H1 (cell line): Measurements from ENCODE around the gene ATXN7L3B. TPM values are rescaled to one million over a fixed set of nuclear protein-coding genes. Genes with fewer than 3 reads are reported as not detected.
"Not testable (repeated sequence)": the region's sequence is repeated elsewhere in the genome, so short reads cannot be mapped to it uniquely, and the experiment has no call there.

Experiments used
- CTCF ChIA-PET: fragments of 300-600 bp; sonication (Branson Sonifier 250); formaldehyde crosslinking; loops from one replicate; lab custom pipeline; 2021; ENCODE audit not compliant: partially characterized antibody; lab: Charles Lee
- POLR2A ChIA-PET: fragments of 300-600 bp; sonication (Branson Sonifier 250); formaldehyde crosslinking; loops from one replicate; lab custom pipeline; 2021; ENCODE audit warnings: inconsistent platforms; ENCODE audit not compliant: partially characterized antibody; lab: Charles Lee
- DNase-seq, 2 experiments: peaks; one replicate each; pipeline versions ENCODE4 v3.0.0 to v3.0.0-alpha.2; 2010 to 2022; ENCODE audit warnings: low spot score in 2 of 2, low read depth in 1 of 2, mixed read lengths in 1 of 2
- FAIRE-seq: peaks from 2 replicates; lab custom pipeline; 2011; peaks lifted over from hg19 to GRCh38; lab: Jason Lieb, UNC
- H2AFZ ChIP-seq: 2 replicates; pipeline ENCODE4 v1.8.1; 2012; ENCODE audit warnings: low read length, inconsistent platforms
- H2AK5ac ChIP-seq: 2 replicates; pipeline ENCODE4 v1.6.1; 2013; ENCODE audit warnings: low read depth, low read length
- H2BK120ac ChIP-seq: replicated peaks from 2 replicates; pipeline ENCODE3; 2013; ENCODE audit warnings: low read depth, low read length, inconsistent platforms
- H2BK12ac ChIP-seq: 2 replicates; pipeline ENCODE4 v1.6.1; 2013; ENCODE audit warnings: low read depth, low read length
- H2BK15ac ChIP-seq: 2 replicates; pipeline ENCODE4 v1.6.1; 2013; ENCODE audit warnings: low read length
- H2BK20ac ChIP-seq: 2 replicates; pipeline ENCODE4 v1.6.1; 2013; ENCODE audit warnings: low read length
- H2BK5ac ChIP-seq: 2 replicates; pipeline ENCODE4 v1.6.1; 2013; ENCODE audit warnings: low read depth, low read length
- H3K14ac ChIP-seq: 2 replicates; pipeline ENCODE4 v1.6.1; 2013; ENCODE audit warnings: inconsistent platforms; ENCODE audit not compliant: insufficient read length
- H3K18ac ChIP-seq: 2 replicates; pipeline ENCODE4 v1.6.1; 2013; ENCODE audit warnings: low read length; ENCODE audit errors: extremely low read depth
- H3K23ac ChIP-seq: 2 replicates; pipeline ENCODE4 v1.6.1; 2013; ENCODE audit warnings: inconsistent platforms; ENCODE audit not compliant: insufficient read length
- H3K23me2 ChIP-seq: 2 replicates; pipeline ENCODE4 v1.6.1; 2013; ENCODE audit warnings: low read depth, low read length
- H3K27ac ChIP-seq: 2 replicates; pipeline ENCODE4 v1.6.1; 2011; ENCODE audit warnings: low read depth, low read length, inconsistent platforms
- H3K27me3 ChIP-seq, 4 experiments: replicated peaks in 1 of 4; 1 replicate in 1 of 4; 2 replicates in 3 of 4; pipeline versions ENCODE4 v1.6.1 to v1.8.1; 2011 to 2013; ENCODE audit warnings: low read length in 3 of 4, mild to moderate bottlenecking in 3 of 4, inconsistent platforms in 2 of 4, mixed read lengths in 2 of 4, moderate library complexity in 1 of 4; ENCODE audit not compliant: control insufficient read depth in 3 of 4, insufficient read depth in 3 of 4; ENCODE audit errors: extremely low read depth in 1 of 4
- H3K36me3 ChIP-seq, 4 experiments: 2 replicates each; pipeline versions ENCODE4 v1.6.1 to v1.8.1; 2011 to 2013; ENCODE audit warnings: mild to moderate bottlenecking in 4 of 4, low read length in 3 of 4, moderate library complexity in 2 of 4, control low read depth in 1 of 4, inconsistent platforms in 1 of 4; ENCODE audit not compliant: insufficient read depth in 4 of 4, control insufficient read depth in 2 of 4
- H3K4ac ChIP-seq: replicated peaks from 2 replicates; pipeline ENCODE3; 2013; ENCODE audit warnings: low read length, low read depth, mixed read lengths, inconsistent platforms; ENCODE audit not compliant: insufficient read length
- H3K4me1 ChIP-seq, 4 experiments: replicated peaks in 1 of 4; 1 replicate in 1 of 4; 2 replicates in 3 of 4; pipeline versions ENCODE4 v1.6.1 to v1.8.1; 2011 to 2013; ENCODE audit warnings: low read length in 3 of 4, inconsistent platforms in 2 of 4, mixed read lengths in 1 of 4; ENCODE audit not compliant: insufficient read depth in 4 of 4, control insufficient read depth in 3 of 4
- H3K4me2 ChIP-seq, 2 experiments: 2 replicates each; pipeline versions ENCODE4 v1.6.1 to v1.8.1; 2011 to 2013; ENCODE audit warnings: low read depth in 2 of 2, low read length in 2 of 2, control low read depth in 1 of 2, inconsistent platforms in 1 of 2, mild to moderate bottlenecking in 1 of 2; ENCODE audit not compliant: insufficient read depth in 1 of 2
- H3K4me3 ChIP-seq, 4 experiments: fragments of 200-600, 300-600 bp in 1 of 4; sonication (generic), shearing (Covaris generic), sonication (Bioruptor Twin) in 1 of 4; 2 replicates each; pipeline versions ENCODE4 v1.5.1 to v1.8.1; 2011 to 2016; ENCODE audit warnings: low read length in 4 of 4, low read depth in 3 of 4, control low read depth in 2 of 4, inconsistent platforms in 2 of 4, mild to moderate bottlenecking in 2 of 4, mixed read lengths in 1 of 4, moderate library complexity in 1 of 4; ENCODE audit not compliant: insufficient read depth in 2 of 4; ENCODE audit errors: extremely low read depth in 1 of 4
- H3K56ac ChIP-seq: replicated peaks from 2 replicates; pipeline ENCODE3; 2013; ENCODE audit warnings: low read depth, mild to moderate bottlenecking, mixed read lengths, low read length, inconsistent platforms; ENCODE audit not compliant: insufficient read length
- H3K79me1 ChIP-seq: 2 replicates; pipeline ENCODE4 v1.6.1; 2013; ENCODE audit warnings: low read depth, low read length, control low read depth
- H3K79me2 ChIP-seq, 2 experiments: 2 replicates each; pipeline versions ENCODE4 v1.6.1 to v1.8.1; 2012 to 2013; ENCODE audit warnings: low read length in 2 of 2, mild to moderate bottlenecking in 2 of 2, inconsistent platforms in 1 of 2; ENCODE audit not compliant: insufficient read depth in 2 of 2, control insufficient read depth in 1 of 2
- H3K9ac ChIP-seq, 4 experiments: replicated peaks in 1 of 4; 1 replicate in 1 of 4; 2 replicates in 3 of 4; pipeline versions ENCODE4 v1.6.1 to v1.8.1; 2011 to 2013; ENCODE audit warnings: low read depth in 3 of 4, low read length in 3 of 4, control low read depth in 2 of 4, mild to moderate bottlenecking in 2 of 4, moderate library complexity in 2 of 4, inconsistent platforms in 1 of 4; ENCODE audit errors: extremely low read depth in 1 of 4
- H3K9me3 ChIP-seq, 2 experiments: 2 replicates each; pipeline versions ENCODE4 v1.6.1 to v1.8.1; 2012 to 2013; ENCODE audit warnings: mild to moderate bottlenecking in 2 of 2, moderate library complexity in 2 of 2, control low read depth in 1 of 2, inconsistent platforms in 1 of 2, low read depth in 1 of 2, low read length in 1 of 2, mixed read lengths in 1 of 2; ENCODE audit not compliant: insufficient read depth in 2 of 2
- H4K20me1 ChIP-seq, 2 experiments: replicated peaks in 1 of 2; 2 replicates each; pipeline versions ENCODE3 to v1.8.1; 2011 to 2013; ENCODE audit warnings: inconsistent platforms in 2 of 2, low read length in 2 of 2, mild to moderate bottlenecking in 1 of 2; ENCODE audit not compliant: insufficient read depth in 2 of 2, control insufficient read depth in 1 of 2
- H4K5ac ChIP-seq: 2 replicates; pipeline ENCODE4 v1.6.1; 2013; ENCODE audit warnings: low read length, low read depth, mixed read lengths, inconsistent platforms; ENCODE audit not compliant: insufficient read length
- H4K8ac ChIP-seq: 2 replicates; pipeline ENCODE4 v1.8.0; 2013; ENCODE audit warnings: mild to moderate bottlenecking, moderate library complexity, low read length, inconsistent platforms; ENCODE audit not compliant: insufficient read depth; ENCODE audit errors: extremely low read depth
- H4K91ac ChIP-seq: replicated peaks from 2 replicates; pipeline ENCODE3; 2013; ENCODE audit warnings: low read length, mixed read lengths, inconsistent platforms; ENCODE audit not compliant: insufficient read length
- RBBP5 ChIP-seq: IDR thresholded peaks from 2 replicates; pipeline ENCODE4 v1.7.1; 2012; ENCODE audit warnings: low read depth, mild to moderate bottlenecking, inconsistent platforms, low read length, moderate library complexity, borderline replicate concordance
- TAF1 ChIP-seq: IDR thresholded peaks from 2 replicates; pipeline ENCODE4 v1.6.1; 2011; ENCODE audit warnings: mild to moderate bottlenecking, low read depth, low read length
- YY1 ChIP-seq: IDR thresholded peaks from 2 replicates; pipeline ENCODE4 v1.6.1; 2011; ENCODE audit warnings: low read depth, mild to moderate bottlenecking, low read length
- WGBS, 2 experiments: shearing (Covaris generic) in 1 of 2; methylation state at CpG; one replicate each; pipeline versions ENCODE4 v1.1.6 to v1.1.7; 2013 to 2015; ENCODE audit warnings: low lambda C conversion rate in 2 of 2, mixed read lengths in 2 of 2, inconsistent platforms in 1 of 2, low coverage in 1 of 2, missing lambda C conversion rate in 1 of 2; ENCODE audit not compliant: insufficient replicate concordance in 2 of 2, insufficient coverage in 1 of 2, insufficient read length in 1 of 2; ENCODE audit errors: extremely low coverage in 1 of 2, missing lambda C conversion rate in 1 of 2; 5-methylcytosine and 5-hydroxymethylcytosine counted together
- polyA plus RNA-seq, 7 experiments: library from polyadenylated mRNA; depleted of rRNA in 3 of 7; stranded (reverse) in 5 of 7; unstranded in 2 of 7; fragments of >200 nt in 5 of 7; fragments of 200-250 nt in 2 of 7; gene quantifications; 1 replicate in 5 of 7; 2 replicates in 1 of 7; 4 replicates in 1 of 7; pipeline versions ENCODE4 v1.2.1 to v1.2.3, GENCODE V29; 2011 to 2013; ENCODE audit warnings: missing spikeins in 2 of 7, mixed read lengths in 2 of 7
- total RNA-seq: library from RNA; stranded (reverse); fragmentation: NEBNext Ultra II Directional; extraction: Animal tissue kit (Norgen Biotek cat#: 25700); gene quantifications from 2 replicates; pipeline ENCODE4 v1.2.1, GENCODE V29; 2021

ATXN7L3B gene
- total and polyA plus RNA-seq, 2 of the 8 experiments (the other 6 are each of a cell fraction or from before 2014, with no cell fraction given) = 23.7 to 39.9 TPM

GRCh38 chr12:74508873-74509657 is 28.6 kb upstream of the ATXN7L3B start:
- H2BK15ac ChIP-seq, H2AFZ ChIP-seq, FAIRE-seq, H2BK20ac ChIP-seq, H3K79me2 ChIP-seq, H4K5ac ChIP-seq, H3K9me3 ChIP-seq, H2AK5ac ChIP-seq, H3K56ac ChIP-seq, CTCF ChIA-PET, H2BK120ac ChIP-seq, H3K27me3 ChIP-seq, H3K36me3 ChIP-seq, H4K20me1 ChIP-seq, H3K4me1 ChIP-seq, H3K4ac ChIP-seq, H3K18ac ChIP-seq, H3K79me1 ChIP-seq, H3K27ac ChIP-seq, H3K23me2 ChIP-seq, H4K91ac ChIP-seq, H3K23ac ChIP-seq, H3K14ac ChIP-seq, H4K8ac ChIP-seq: not testable (repeated sequence)
- TF ChIP-seq YY1 (0 out of 2 replicates have a peak, but pooled peaks have one; percentile 68), TAF1 (0 out of 2 replicates have a peak, but pooled peaks have one; percentile 27), RBBP5 (peak; percentile 65; the same call in 1 of the 2 replicates)
- peak; percentile 5 to 54 for DNase-seq
- peak overlapping the region; percentile 92; the same call in 1 of the 2 replicates for H2BK12ac ChIP-seq
- peak overlapping the region; percentile 51 to 61 for H3K4me2 ChIP-seq
- H3K9ac ChIP-seq = peak overlapping the region in 2 of 4 experiments; percentile 30 to 80; a peak in 2 of 7 replicates
- H2BK5ac ChIP-seq = peak overlapping the region; percentile 78; the same call in 1 of the 2 replicates
- H3K4me3 ChIP-seq = peak overlapping the region in 3 of 4 experiments; percentile 17 to 63 (median 42); a peak in 5 of 8 replicates
- 82% methylated on average over 23 of the region's 31 CpGs; no CpG with 5 or more reads in 1 of the 2 experiments for WGBS, 2 experiments
- POLR2A ChIA-PET = interaction anchor here (0.8 to 2.1 kb wide), 9 partner anchors 10 to 30 kb away, joined by 3 to 8 read pairs (median 4); partner anchors contain the start of gene ATXN7L3B
